ENCODE results near the gene RFFL.

Gene RFFL

GRCh38 chr17:35057332-35057915 is 6.1 kb downstream of the RFFL start:
- no peak for TF ChIP-seq CTCF (IDR thresholded peaks at IDR 0.05; ENCODE audit: low read depth, low read length, poor library complexity, severe bottlenecking)
- no peak for TF ChIP-seq EZH2phosphoT487 (IDR thresholded peaks at IDR 0.05; ENCODE audit: borderline replicate concordance, low read length)
- Histone ChIP-seq H3K79me2 (ENCODE audit: control insufficient read depth, low read length) (no peaks in the 10 kb centered on the region), H3K27ac (ENCODE audit: low read depth, low read length) (no peak overlapping the region), H3K9me2 (replicated peaks; ENCODE audit: control insufficient read depth, low read length) (no peaks in the 10 kb centered on the region), H3K9me3 (ENCODE audit: control insufficient read depth, insufficient read depth, low read length) (no peaks in the 10 kb centered on the region), H3K27me3 (ENCODE audit: control insufficient read depth, low read length) (no peaks in the 10 kb centered on the region), H3K36me3 (ENCODE audit: control insufficient read depth, low read length) (no peaks in the 10 kb centered on the region), H4K20me1 (ENCODE audit: control insufficient read depth, insufficient read depth, low read depth, low read length) (no peaks in the 10 kb centered on the region), H3K4me1 (ENCODE audit: control insufficient read depth, low read length) (no peaks in the 10 kb centered on the region), H3F3A (ENCODE audit: control insufficient read depth, insufficient read depth) (no peaks in the 10 kb centered on the region), H3K4me2 (ENCODE audit: low read length) (no peak overlapping the region), H3K4me3 (ENCODE audit: low read length) (no peak overlapping the region)

GRCh38 chr17:35056013-35056412 is 7.5 kb downstream of the RFFL start:
- H3K79me2 ChIP-seq (ENCODE audit: control insufficient read depth, low read length), result no peaks in the 10 kb centered on the region
- peaks cover 10% of the 10 kb centered on the region for H3K4me1 ChIP-seq (ENCODE audit: control insufficient read depth, low read length)
- TF ChIP-seq EZH2phosphoT487 (IDR thresholded peaks at IDR 0.05; ENCODE audit: borderline replicate concordance, low read length), result no peak
- TF ChIP-seq CTCF (IDR thresholded peaks at IDR 0.05; ENCODE audit: low read depth, low read length, poor library complexity, severe bottlenecking), result no peak
- no peaks in the 10 kb centered on the region for H3K36me3 ChIP-seq (ENCODE audit: control insufficient read depth, low read length)
- no peak overlapping the region for H3K4me3 ChIP-seq (ENCODE audit: low read length)
- no peaks in the 10 kb centered on the region for H3K9me2 ChIP-seq (replicated peaks; ENCODE audit: control insufficient read depth, low read length)
- no peaks in the 10 kb centered on the region for H4K20me1 ChIP-seq (ENCODE audit: control insufficient read depth, insufficient read depth, low read depth, low read length)
- no peak overlapping the region for H3K4me2 ChIP-seq (ENCODE audit: low read length)
- no peaks in the 10 kb centered on the region for H3K9me3 ChIP-seq (ENCODE audit: control insufficient read depth, insufficient read depth, low read length)
- no peaks in the 10 kb centered on the region for H3K27me3 ChIP-seq (ENCODE audit: control insufficient read depth, low read length)
- no peaks in the 10 kb centered on the region for H3F3A ChIP-seq (ENCODE audit: control insufficient read depth, insufficient read depth)
- H3K27ac ChIP-seq (ENCODE audit: low read depth, low read length), result no peak overlapping the region

GRCh38 chr17:35053204-35053603 is 10.3 kb downstream of the RFFL start:
- H4K20me1 ChIP-seq (ENCODE audit: control insufficient read depth, insufficient read depth, low read depth, low read length), result no peaks in the 10 kb centered on the region
- H3K9me2 ChIP-seq (replicated peaks; ENCODE audit: control insufficient read depth, low read length), result no peaks in the 10 kb centered on the region
- H3K4me3 ChIP-seq (ENCODE audit: low read length), result no peak overlapping the region
- no peaks in the 10 kb centered on the region for H3K79me2 ChIP-seq (ENCODE audit: control insufficient read depth, low read length)
- no peak overlapping the region for H3K27ac ChIP-seq (ENCODE audit: low read depth, low read length)
- H3K4me1 ChIP-seq (ENCODE audit: control insufficient read depth, low read length), result peaks cover 14% of the 10 kb centered on the region
- no peaks in the 10 kb centered on the region for H3F3A ChIP-seq (ENCODE audit: control insufficient read depth, insufficient read depth)
- no peaks in the 10 kb centered on the region for H3K36me3 ChIP-seq (ENCODE audit: control insufficient read depth, low read length)
- H3K4me2 ChIP-seq (ENCODE audit: low read length), result no peak overlapping the region
- no peak for TF ChIP-seq CTCF (IDR thresholded peaks at IDR 0.05; ENCODE audit: low read depth, low read length, poor library complexity, severe bottlenecking)
- TF ChIP-seq EZH2phosphoT487 (IDR thresholded peaks at IDR 0.05; ENCODE audit: borderline replicate concordance, low read length), result no peak
- no peaks in the 10 kb centered on the region for H3K27me3 ChIP-seq (ENCODE audit: control insufficient read depth, low read length)
- H3K9me3 ChIP-seq (ENCODE audit: control insufficient read depth, insufficient read depth, low read length), result no peaks in the 10 kb centered on the region
